ENCODE data around the gene RRAD. TPM values are rescaled to one million over a fixed set of nuclear protein-coding genes. Genes with fewer than 3 reads are reported as not detected.
A peak's percentile ranks its signal among the peaks of the same experiment; 100 is the strongest.

Gene RRAD
- total and polyA plus RNA-seq, 4 donors: 31.8 to 42.3 (median 35.7) TPM

GRCh38 chr16:66895999-66896398, 29.3 kb downstream of the RRAD start:
- no peak for TF ChIP-seq CTCF (IDR thresholded peaks at IDR 0.05; ENCODE audit: control extremely low read depth, extremely low read depth)
- Histone ChIP-seq H3K4me3 (no peak overlapping the region), H3K27ac (ENCODE audit: low read depth in 1 of 2, low read length in 1 of 2) (no peak overlapping the region), H3K36me3 (ENCODE audit: control insufficient read depth in 4 of 4, insufficient read depth in 4 of 4, low read length in 4 of 4) (no peaks in the 10 kb centered on the region), H3K9me3 (ENCODE audit: control insufficient read depth in 4 of 4, insufficient read depth in 3 of 4, low read length in 3 of 4) (no peaks in the 10 kb centered on the region), H3K27me3 (ENCODE audit: control insufficient read depth in 3 of 3, insufficient read depth in 3 of 3, low read length in 2 of 3) (no peaks in the 10 kb centered on the region), H3K9ac (ENCODE audit: insufficient read depth in 1 of 2, low read length in 2 of 2) (no peak overlapping the region), H3K4me1 (ENCODE audit: control insufficient read depth in 5 of 5, insufficient read depth in 5 of 5, low read length in 5 of 5) (peaks cover 0 to 21% (median 12%) of the 10 kb centered on the region in 5 donors)
- no peak for DNase-seq
- WGBS, 2 donors: 94 to 98% methylated on average over 3 of the region's 3 CpGs
- no peak for ATAC-seq (ENCODE audit: insufficient read depth, low FRiP score)

- Histone ChIP-seq H3K27ac (ENCODE audit: low read depth in 1 of 2, low read length in 1 of 2) (no peak overlapping the region), H3K4me1 (ENCODE audit: control insufficient read depth in 5 of 5, insufficient read depth in 5 of 5, low read length in 5 of 5) (peaks cover 0 to 19% (median 12%) of the 10 kb centered on the region in 5 donors), H3K36me3 (ENCODE audit: control insufficient read depth in 4 of 4, insufficient read depth in 4 of 4, low read length in 4 of 4) (no peaks in the 10 kb centered on the region), H3K4me3 (no peak overlapping the region), H3K27me3 (ENCODE audit: control insufficient read depth in 3 of 3, insufficient read depth in 3 of 3, low read length in 2 of 3) (no peaks in the 10 kb centered on the region), H3K9me3 (ENCODE audit: control insufficient read depth in 4 of 4, insufficient read depth in 3 of 4, low read length in 3 of 4) (no peaks in the 10 kb centered on the region), H3K9ac (ENCODE audit: insufficient read depth in 1 of 2, low read length in 2 of 2) (no peak overlapping the region)
- TF ChIP-seq CTCF (IDR thresholded peaks at IDR 0.05; ENCODE audit: control extremely low read depth, extremely low read depth): no peak
- no peak for ATAC-seq (ENCODE audit: insufficient read depth, low FRiP score)
- WGBS, 2 donors: 92 to 94% methylated on average over 5 of the region's 5 CpGs
- no peak for DNase-seq
These were observed 29.7 kb downstream of the RRAD start for GRCh38 chr16:66895689-66895979.

- H3K27me3 ChIP-seq (ENCODE audit: control insufficient read depth in 3 of 3, insufficient read depth in 3 of 3, low read length in 2 of 3): no peaks in the 10 kb centered on the region
- TF ChIP-seq CTCF (IDR thresholded peaks at IDR 0.05; ENCODE audit: control extremely low read depth, extremely low read depth): peak; percentile 79
- 47 to 48% methylated on average over 10 to 11 of the region's 11 CpGs for WGBS, 2 donors
- DNase-seq (peak; percentile 81 to 92 (median 85)), ATAC-seq (ENCODE audit: insufficient read depth, low FRiP score) (peak; percentile 83)
- no peak overlapping the region for H3K9ac ChIP-seq (ENCODE audit: insufficient read depth in 1 of 2, low read length in 2 of 2)
- H3K4me3 ChIP-seq: no peak overlapping the region
- H3K27ac ChIP-seq (ENCODE audit: low read depth in 1 of 2, low read length in 1 of 2): no peak overlapping the region
- no peaks in the 10 kb centered on the region for H3K36me3 ChIP-seq (ENCODE audit: control insufficient read depth in 4 of 4, insufficient read depth in 4 of 4, low read length in 4 of 4)
- no peaks in the 10 kb centered on the region for H3K9me3 ChIP-seq (ENCODE audit: control insufficient read depth in 4 of 4, insufficient read depth in 3 of 4, low read length in 3 of 4)
- H3K4me1 ChIP-seq (ENCODE audit: control insufficient read depth in 5 of 5, insufficient read depth in 5 of 5, low read length in 5 of 5): peaks cover 0 to 14% (median 9%) of the 10 kb centered on the region in 5 donors
These were observed 30.2 kb downstream of the RRAD start for GRCh38 chr16:66894948-66895688.

- Histone ChIP-seq H3K36me3 (ENCODE audit: control insufficient read depth in 4 of 4, insufficient read depth in 4 of 4, low read length in 4 of 4) (no peaks in the 10 kb centered on the region), H3K27me3 (ENCODE audit: control insufficient read depth in 3 of 3, insufficient read depth in 3 of 3, low read length in 2 of 3) (no peaks in the 10 kb centered on the region), H3K4me1 (ENCODE audit: control insufficient read depth in 5 of 5, insufficient read depth in 5 of 5, low read length in 5 of 5) (peaks cover 0 to 3% (median 2%) of the 10 kb centered on the region in 5 donors), H3K9ac (ENCODE audit: insufficient read depth in 1 of 2, low read length in 2 of 2) (no peak overlapping the region), H3K4me3 (no peak overlapping the region), H3K27ac (ENCODE audit: low read depth in 1 of 2, low read length in 1 of 2) (no peak overlapping the region), H3K9me3 (ENCODE audit: control insufficient read depth in 4 of 4, insufficient read depth in 3 of 4, low read length in 3 of 4) (no peaks in the 10 kb centered on the region)
- 71 to 92% methylated on average over 2 of the region's 2 CpGs for WGBS, 2 donors
- no peak for DNase-seq
- no peak for ATAC-seq (ENCODE audit: insufficient read depth, low FRiP score)
- TF ChIP-seq CTCF (IDR thresholded peaks at IDR 0.05; ENCODE audit: control extremely low read depth, extremely low read depth): no peak
These were observed 31.3 kb downstream of the RRAD start for GRCh38 chr16:66894055-66894454.
